ENCODE data around the gene FHOD1.

FHOD1 gene

DNA sequence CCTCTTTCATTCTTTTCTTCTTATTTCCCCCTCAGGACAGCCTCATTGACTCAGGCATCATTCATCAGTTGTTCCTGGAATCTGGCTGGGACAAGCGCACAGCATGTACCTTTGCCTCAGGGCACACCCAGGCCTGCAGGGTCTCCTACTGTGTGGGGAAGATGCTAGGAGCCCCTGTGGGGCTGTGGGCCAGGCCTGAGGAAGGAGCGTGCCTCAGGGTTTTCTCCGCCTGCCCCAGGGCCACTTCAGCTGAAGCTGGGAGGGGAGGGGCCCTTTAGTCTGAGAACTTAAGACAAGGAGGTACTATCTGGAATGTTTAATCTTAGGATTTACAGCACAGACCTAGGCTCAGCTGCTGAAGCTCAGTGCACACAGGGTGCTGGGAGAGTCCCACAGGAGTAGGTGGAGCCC, 40.4 kb downstream of the FHOD1 start:
- DNase-seq, result no peak

DNA sequence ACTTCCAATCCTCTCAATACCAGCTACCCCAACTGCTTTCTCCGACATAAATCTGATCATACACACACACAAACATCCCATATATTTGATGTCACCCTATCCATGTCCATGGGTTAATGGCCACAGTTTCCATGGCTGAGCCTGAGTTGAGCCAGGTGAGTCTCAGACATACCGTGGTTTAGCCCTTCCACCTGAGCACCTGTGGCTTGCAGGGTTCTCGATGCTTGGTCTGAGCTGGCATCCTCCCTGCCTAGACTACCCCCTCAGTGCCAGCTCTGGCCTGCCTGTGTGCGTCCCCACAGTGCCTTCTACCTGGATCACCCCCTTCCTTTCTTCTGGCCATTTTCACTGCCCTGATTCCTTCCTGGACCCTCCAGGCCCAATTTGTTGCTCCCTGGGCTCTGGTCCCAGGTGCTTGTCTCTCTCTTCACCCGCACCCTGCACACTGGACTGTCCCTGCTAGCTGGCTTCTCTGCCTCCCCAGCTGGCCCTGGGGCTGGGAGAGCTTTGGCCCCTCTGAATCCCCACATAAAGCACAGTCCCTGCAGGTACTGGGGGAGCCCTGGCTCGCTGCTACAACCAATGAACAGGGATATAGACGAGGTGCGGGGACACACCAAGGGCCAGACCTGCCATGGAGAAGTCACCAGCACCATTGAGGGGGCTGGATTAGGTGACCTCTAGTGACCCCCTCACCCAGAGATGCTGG, 41.0 kb downstream of the FHOD1 start:
- DNase-seq, result no peak

DNA sequence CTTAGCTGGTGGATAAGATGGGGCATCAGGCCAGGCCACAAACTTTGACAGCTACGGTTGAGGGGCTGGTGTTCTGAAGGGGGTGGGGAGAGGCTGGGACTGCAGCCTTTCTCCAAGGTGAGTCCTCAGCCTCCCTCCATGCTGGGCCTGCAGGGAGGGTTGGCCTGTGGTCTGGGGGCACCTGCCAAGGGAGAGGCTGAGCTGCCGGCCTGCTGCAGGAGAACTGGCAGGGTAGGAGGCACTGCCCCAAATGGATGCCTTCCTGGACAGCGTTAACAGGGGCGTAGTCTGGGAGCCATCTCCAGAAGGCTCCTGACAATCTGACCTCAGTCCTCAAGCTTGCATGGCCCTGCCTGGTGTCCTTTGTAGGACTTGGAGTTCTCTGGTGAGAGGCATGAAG, 43.2 kb downstream of the FHOD1 start:
- no peak for DNase-seq

- no peak for DNase-seq
Measured at GRCh38 chr16:67202956-67203493, 44.3 kb downstream of the FHOD1 start.

DNA sequence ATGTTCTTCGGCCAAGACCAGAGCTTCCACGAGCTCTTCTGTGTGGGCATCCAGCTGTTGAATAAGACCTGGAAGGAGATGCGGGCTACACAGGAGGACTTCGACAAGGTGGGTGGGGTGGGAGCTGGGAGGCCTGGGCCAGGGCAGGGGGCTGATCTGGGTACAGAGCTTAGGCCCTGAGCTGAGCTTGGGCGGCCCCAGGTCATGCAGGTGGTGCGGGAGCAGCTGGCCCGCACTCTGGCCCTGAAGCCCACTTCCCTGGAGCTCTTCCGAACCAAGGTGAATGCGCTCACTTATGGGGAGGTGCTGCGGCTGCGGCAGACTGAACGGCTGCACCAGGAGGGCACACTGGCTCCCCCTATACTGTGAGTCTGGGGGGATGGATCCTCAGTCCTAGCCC, 44.9 kb downstream of the FHOD1 start:
- no peak for DNase-seq

GRCh38 chr16:67201411-67202345, 45.6 kb downstream of the FHOD1 start:
- no peak for DNase-seq

GRCh38 chr16:67200491-67200890, 46.8 kb downstream of the FHOD1 start:
- no peak for DNase-seq

DNA sequence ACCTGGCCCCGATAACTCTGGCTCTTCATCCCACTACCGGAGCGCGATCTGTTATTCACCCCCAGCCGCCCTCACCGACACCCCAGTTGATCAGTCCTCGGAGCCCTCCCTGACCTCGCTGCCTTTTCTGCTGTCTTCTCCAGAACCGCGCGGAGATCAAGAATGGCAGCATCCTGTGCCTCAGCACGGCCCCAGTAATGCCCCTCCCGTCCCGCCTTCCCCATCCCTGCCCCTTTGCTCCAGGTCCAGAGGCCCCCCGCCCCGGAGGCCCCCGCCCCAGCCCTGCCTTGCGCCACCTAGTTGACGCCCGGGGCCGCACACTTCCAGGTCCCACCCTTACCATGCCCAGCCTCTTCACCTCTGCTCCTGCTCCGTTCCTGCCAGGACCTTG, 47.5 kb downstream of the FHOD1 start:
- no peak for DNase-seq

GRCh38 chr16:67199011-67199807, 48.1 kb downstream of the FHOD1 start, which contains the start of gene ELMO3:
Gene ELMO3, plus strand, starts transcription at chr16:67199131. Its CDS starts 196 bp downstream, at chr16:67199327.
- DNase-seq, result no peak

DNA sequence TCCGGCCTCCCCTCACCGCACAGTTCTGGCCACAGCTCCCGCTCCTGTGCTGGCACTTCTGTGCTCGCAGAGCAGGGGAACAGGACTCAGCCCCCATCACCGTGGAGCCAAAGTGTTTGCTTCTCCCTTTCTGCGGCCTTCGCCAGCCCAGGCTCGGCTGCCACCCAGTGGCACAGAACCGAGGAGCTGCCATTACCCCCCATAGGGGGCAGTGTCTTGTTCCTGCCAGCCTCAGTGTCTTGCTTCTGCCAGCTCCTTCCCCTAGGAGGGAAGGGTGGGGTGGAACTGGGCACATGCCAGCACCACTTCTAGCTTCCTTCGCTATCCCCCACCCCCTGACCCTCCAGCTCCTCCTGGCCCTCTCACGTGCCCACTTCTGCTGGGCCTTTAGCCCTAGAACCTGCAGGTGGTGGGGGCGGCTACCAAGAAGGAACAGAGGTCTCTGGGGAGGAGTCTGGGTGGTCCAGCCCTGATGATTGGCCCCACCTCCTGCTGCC, 49.0 kb downstream of the FHOD1 start:
- no peak for DNase-seq

DNA sequence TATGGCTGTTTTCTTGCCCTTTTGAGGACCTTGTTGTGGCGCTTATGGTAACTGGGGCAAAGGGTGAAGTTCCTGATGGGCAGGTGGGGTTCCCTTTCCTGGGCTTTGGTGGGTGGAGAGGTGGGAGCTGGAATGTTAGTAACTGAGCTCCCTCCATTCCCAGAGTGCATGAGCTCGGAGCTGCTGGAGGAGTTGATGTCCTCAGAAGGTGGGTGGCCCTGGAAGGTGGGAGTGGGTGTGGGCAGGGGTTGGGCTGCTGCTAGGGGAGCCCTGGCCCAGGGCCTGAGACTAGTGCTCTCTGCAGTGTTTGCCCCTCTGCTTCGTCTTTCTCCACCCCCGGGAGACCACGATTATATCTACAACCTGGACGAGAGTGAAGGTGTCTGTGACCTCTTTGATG, 49.6 kb downstream of the FHOD1 start:
- DNase-seq, result no peak

GRCh38 chr16:67196881-67197280, 50.4 kb downstream of the FHOD1 start:
- no peak for DNase-seq

- no peak for DNase-seq
Measured at GRCh38 chr16:67195676-67196075, 51.6 kb downstream of the FHOD1 start.

DNA sequence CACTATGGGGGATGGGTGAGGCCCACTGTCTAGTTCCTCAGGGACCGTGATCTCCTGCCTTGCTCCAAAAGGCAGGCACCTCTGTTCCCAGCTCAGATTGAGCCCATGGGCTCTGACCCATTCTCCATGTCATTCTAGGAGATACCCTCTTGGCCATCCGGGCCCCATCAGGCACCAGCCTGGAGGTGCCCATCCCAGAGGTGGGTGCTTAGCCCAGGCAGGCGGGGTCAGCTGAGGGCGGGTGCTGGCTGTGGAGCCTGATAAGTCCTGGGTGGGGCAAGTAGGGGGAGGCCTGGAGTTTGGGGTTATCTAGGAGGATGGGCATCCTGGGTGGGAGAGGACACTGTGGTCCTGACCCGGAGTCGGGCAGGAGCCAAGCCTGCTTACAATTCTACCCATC, 53.0 kb downstream of the FHOD1 start:
- no peak for DNase-seq

GRCh38 chr16:67193536-67193935, 53.7 kb downstream of the FHOD1 start:
- DNase-seq, result no peak

DNA sequence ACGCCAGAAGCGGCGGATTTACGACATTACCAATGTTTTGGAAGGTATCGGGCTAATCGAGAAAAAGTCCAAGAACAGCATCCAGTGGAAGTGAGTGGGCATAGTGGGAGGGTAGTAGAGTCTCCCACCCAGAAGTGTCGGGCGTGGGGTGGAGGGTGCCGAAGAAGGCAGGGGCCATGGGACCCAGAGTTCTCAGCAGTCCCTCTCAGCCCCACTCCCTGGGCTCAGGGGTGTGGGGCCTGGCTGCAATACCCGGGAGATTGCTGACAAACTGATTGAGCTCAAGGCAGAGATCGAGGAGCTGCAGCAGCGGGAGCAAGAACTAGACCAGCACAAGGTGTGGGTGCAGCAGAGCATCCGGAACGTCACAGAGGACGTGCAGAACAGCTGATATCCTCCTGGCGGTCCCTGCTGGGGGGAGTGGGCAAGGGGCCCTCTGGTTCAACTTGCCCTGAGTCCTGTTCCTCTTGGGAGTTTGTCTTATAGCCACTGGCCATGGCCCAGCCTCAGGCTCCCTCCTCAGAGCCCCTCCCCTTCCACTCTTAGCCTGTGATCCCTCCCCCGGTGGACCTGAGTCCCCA, 54.4 kb downstream of the FHOD1 start:
- no peak for DNase-seq

- peak; percentile 83 for DNase-seq
Measured at GRCh38 chr16:67191995-67192681, 55.1 kb downstream of the FHOD1 start, which contains the start of gene E2F4. Gene E2F4, plus strand, starts transcription at chr16:67192155. Its CDS starts 73 bp downstream, at chr16:67192228.

DNA sequence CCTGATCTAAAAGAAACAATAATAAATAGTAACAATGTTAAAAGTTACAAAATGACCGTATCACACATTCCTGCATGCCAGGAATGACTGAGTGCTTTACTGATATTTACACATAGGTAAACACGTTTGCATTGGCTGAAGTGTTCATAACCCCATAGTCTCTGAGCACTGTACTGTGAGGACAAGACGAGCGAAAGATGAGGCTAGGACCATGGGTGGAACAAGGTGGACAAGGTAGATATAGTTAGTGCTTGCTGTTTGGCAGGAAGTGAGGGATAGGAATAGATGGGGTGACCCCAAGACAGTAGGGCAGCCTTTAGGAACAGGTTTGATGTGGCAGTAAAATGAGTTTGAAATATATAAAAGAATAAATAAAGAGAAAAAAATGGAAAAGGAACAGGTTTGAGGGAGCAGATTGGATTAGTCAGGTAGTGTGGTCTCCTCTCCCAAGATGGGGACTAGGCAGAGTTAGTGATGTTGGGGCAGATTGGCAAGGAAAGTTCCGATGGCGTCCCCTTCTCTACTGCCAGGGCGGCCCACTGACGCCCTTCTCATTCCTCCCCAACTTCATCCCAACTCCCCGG, 55.8 kb downstream of the FHOD1 start:
- DNase-seq, result no peak

- no peak for DNase-seq
Measured at GRCh38 chr16:67190448-67191399, 56.6 kb downstream of the FHOD1 start.

DNA sequence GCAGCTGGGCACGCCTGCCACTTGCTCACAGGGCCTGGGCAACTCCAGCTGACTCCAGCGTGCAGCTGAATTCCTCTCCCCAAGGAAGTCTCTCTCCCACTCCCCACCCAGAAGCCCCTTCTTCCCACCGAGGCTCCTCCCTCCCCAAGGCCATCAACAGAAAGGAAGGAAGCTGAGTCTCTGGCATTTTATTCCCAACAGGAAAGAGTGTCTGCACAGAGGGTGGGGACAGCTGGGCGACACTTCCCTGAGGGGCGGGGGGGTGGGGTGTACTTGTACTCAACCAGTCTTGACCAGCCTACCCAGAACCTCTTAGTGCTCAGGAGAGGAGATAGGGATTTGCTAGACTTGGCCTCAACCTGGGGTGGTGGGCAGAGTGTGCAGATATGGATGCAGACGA, 57.2 kb downstream of the FHOD1 start, which contains the start of gene EXOC3L1:
Gene EXOC3L1 (minus strand): TSS at position 96 of the 400 bp plus-strand sequence. CDS start 460 bp downstream, outside the sequence.
- no peak for DNase-seq

Measured in CD4-positive, alpha-beta T cell treated with Interleukin-4 for 4 hours (primary cell).